ENCODE results near the gene GRID1. TPM values are rescaled to one million over a fixed set of nuclear protein-coding genes. Genes with fewer than 3 reads are reported as not detected.

GRID1 gene
- total RNA-seq, 1 experiment from 2014 or later = 5.6 TPM

- H3K4me3 ChIP-seq (replicated peaks in 1 of 2; ENCODE audit: low read depth in 1 of 2, low read length in 2 of 2) = no peak overlapping the region
- no peak overlapping the region for H3K27ac ChIP-seq (ENCODE audit: low read depth, low read length)
- no peaks in the 10 kb centered on the region for H3K27me3 ChIP-seq (ENCODE audit: insufficient read depth, low read length)
- intact Hi-C loops (cut with micrococcal nuclease) = no loop called here
- H3K9me3 ChIP-seq (ENCODE audit: control insufficient read depth in 1 of 2, insufficient read depth in 1 of 2, low read depth in 1 of 2, low read length in 2 of 2) = no peaks in the 10 kb centered on the region
- TF ChIP-seq CEBPB (IDR thresholded peaks at IDR 0.05; ENCODE audit: low read depth) (no peak), REST (IDR thresholded peaks at IDR 0.05; ENCODE audit: low read depth) (no peak), POLR2AphosphoS5 (IDR thresholded peaks at IDR 0.05; ENCODE audit: low read depth, low read length) (no peak), POLR2A (IDR thresholded peaks at IDR 0.05; ENCODE audit: borderline replicate concordance, extremely low read depth, insufficient read depth, insufficient read length) (no peak), EZH2phosphoT487 (IDR thresholded peaks at IDR 0.05; ENCODE audit: borderline replicate concordance) (no peak), SRF (IDR thresholded peaks at IDR 0.05; ENCODE audit: low read depth) (no peak), ZFX (IDR thresholded peaks at IDR 0.05) (no peak), ELF1 (IDR thresholded peaks at IDR 0.05; ENCODE audit: borderline replicate concordance, low read depth) (no peak), SIN3A (IDR thresholded peaks at IDR 0.05; ENCODE audit: low read depth) (no peak), FOSL1 (IDR thresholded peaks at IDR 0.05; ENCODE audit: low read depth) (no peak), JUND (IDR thresholded peaks at IDR 0.05) (no peak), EZH2 (IDR thresholded peaks at IDR 0.05) (no peak), YY1 (IDR thresholded peaks at IDR 0.05; ENCODE audit: extremely low read depth, insufficient replicate concordance, low read depth, low read length) (no peak), RAD21 (IDR thresholded peaks at IDR 0.05; ENCODE audit: low read depth) (no peak)
- TF ChIP-seq, protein P1, sequence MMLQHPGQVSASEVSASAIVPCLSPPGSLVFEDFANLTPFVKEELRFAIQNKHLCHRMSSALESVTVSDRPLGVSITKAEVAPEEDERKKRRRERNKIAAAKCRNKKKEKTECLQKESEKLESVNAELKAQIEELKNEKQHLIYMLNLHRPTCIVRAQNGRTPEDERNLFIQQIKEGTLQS (IDR thresholded peaks at IDR 0.05) = no peak
- TF ChIP-seq, protein P2, sequence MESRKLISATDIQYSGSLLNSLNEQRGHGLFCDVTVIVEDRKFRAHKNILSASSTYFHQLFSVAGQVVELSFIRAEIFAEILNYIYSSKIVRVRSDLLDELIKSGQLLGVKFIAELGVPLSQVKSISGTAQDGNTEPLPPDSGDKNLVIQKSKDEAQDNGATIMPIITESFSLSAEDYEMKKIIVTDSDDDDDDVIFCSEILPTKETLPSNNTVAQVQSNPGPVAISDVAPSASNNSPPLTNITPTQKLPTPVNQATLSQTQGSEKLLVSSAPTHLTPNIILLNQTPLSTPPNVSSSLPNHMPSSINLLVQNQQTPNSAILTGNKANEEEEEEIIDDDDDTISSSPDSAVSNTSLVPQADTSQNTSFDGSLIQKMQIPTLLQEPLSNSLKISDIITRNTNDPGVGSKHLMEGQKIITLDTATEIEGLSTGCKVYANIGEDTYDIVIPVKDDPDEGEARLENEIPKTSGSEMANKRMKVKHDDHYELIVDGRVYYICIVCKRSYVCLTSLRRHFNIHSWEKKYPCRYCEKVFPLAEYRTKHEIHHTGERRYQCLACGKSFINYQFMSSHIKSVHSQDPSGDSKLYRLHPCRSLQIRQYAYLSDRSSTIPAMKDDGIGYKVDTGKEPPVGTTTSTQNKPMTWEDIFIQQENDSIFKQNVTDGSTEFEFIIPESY (IDR thresholded peaks at IDR 0.05; ENCODE audit: extremely low read depth, insufficient replicate concordance, low read length) = no peak
- TF ChIP-seq, protein P3, sequence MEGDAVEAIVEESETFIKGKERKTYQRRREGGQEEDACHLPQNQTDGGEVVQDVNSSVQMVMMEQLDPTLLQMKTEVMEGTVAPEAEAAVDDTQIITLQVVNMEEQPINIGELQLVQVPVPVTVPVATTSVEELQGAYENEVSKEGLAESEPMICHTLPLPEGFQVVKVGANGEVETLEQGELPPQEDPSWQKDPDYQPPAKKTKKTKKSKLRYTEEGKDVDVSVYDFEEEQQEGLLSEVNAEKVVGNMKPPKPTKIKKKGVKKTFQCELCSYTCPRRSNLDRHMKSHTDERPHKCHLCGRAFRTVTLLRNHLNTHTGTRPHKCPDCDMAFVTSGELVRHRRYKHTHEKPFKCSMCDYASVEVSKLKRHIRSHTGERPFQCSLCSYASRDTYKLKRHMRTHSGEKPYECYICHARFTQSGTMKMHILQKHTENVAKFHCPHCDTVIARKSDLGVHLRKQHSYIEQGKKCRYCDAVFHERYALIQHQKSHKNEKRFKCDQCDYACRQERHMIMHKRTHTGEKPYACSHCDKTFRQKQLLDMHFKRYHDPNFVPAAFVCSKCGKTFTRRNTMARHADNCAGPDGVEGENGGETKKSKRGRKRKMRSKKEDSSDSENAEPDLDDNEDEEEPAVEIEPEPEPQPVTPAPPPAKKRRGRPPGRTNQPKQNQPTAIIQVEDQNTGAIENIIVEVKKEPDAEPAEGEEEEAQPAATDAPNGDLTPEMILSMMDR (IDR thresholded peaks at IDR 0.05 in 2 of 3, conservative IDR thresholded peaks at IDR 0.05 in 1 of 3; ENCODE audit: borderline replicate concordance in 1 of 3, insufficient read depth in 1 of 3, low read depth in 2 of 3, low read length in 2 of 3) = no peak
- TF ChIP-seq, protein P4, sequence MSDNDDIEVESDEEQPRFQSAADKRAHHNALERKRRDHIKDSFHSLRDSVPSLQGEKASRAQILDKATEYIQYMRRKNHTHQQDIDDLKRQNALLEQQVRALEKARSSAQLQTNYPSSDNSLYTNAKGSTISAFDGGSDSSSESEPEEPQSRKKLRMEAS (IDR thresholded peaks at IDR 0.05) = no peak
- ChIA-PET POLR2A (no interaction called here), RAD21 (ENCODE audit: low non-redundant PET in 1 of 2, low total read pairs in 2 of 2, uncharacterized antibody in 2 of 2, unreplicated experiment in 2 of 2) (no interaction called here), CTCF (no interaction called here)
- no peak overlapping the region for H2AFZ ChIP-seq (ENCODE audit: low read depth, low read length, poor library complexity, severe bottlenecking)
- DNase-seq (ENCODE audit: low read depth, low spot score) = no peak
- no peak for ATAC-seq
- H3K36me3 ChIP-seq (ENCODE audit: control insufficient read depth in 1 of 2, insufficient read depth in 2 of 2, low read length in 2 of 2) = no peaks in the 10 kb centered on the region
- peaks cover 0 to 7% of the 10 kb centered on the region in 2 experiments; a peak in 1 of 4 replicates for H3K4me1 ChIP-seq (ENCODE audit: control insufficient read depth in 1 of 2, insufficient read depth in 2 of 2, low read length in 2 of 2)
- H3K79me2 ChIP-seq (ENCODE audit: insufficient read depth, low read length) = no peaks in the 10 kb centered on the region
- H3K9me2 ChIP-seq (ENCODE audit: insufficient read depth) = no peaks in the 10 kb centered on the region
- no peaks in the 10 kb centered on the region for H4K20me1 ChIP-seq (ENCODE audit: insufficient read depth)
- no TSS peak for BruUV-seq (replicated peaks)
- H3K9ac ChIP-seq (ENCODE audit: low read length) = no peak overlapping the region
- no peak overlapping the region for H3K4me2 ChIP-seq (ENCODE audit: low read length)
Observed at GRCh38 chr10:86167762-86168128, 198.8 kb downstream of the GRID1 start.

Data from HCT116 (cell line).